ENCODE measurements around the gene LY6G6D.

LY6G6D gene

GRCh38 chr6:31720196-31720770 lies 5.1 kb downstream of the LY6G6D start:
- no peak overlapping the region for H3K9ac ChIP-seq (ENCODE audit: low read length)

DNA sequence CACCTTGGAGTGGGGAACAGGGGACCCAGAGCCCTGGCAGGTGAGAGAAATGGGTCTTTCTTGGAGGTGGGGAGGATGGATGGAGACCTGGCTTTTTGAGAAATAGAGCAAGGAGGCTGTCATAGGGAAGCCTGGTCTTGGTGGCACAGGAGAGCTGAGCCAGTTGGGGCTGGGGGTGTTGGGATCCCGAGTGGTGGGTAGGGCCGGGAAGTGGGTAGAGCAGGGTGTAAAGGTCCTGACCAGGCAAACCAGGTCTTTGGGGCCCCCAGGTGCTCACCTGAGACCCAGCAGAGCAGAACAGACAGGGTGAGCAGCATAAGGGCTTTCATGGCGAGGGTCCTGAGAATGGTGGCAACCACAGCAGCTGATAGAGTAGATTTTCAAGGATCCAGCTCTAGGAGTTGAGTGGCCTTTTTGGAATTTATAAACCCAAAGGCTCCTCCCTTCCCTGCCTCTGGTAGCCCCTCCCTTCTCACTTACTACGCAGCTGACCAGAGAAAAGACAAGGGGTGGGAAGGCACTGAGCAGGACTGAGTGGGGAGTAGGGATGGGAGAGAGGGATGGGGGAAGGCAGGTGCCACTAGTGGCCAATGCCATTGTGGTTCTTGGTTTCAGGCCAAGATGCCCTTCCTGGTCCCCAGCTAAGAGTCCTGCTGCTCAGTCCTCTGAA lies 6.3 kb downstream of the LY6G6D start, which contains the start of gene LY6G6C:
LY6G6C (minus strand) TSS at position 396 of the 670 bp plus-strand sequence; CDS start at position 329, 67 bp downstream.
- Histone ChIP-seq H3K4me2 (ENCODE audit: low read length) (no peak within 1 kb of the TSS), H3K27me3 (ENCODE audit: low read depth, low read length) (no peaks in the 10 kb centered on the region)
- no peak for TF ChIP-seq EZH2phosphoT487 (IDR thresholded peaks at IDR 0.05; ENCODE audit: low read depth)
- TF ChIP-seq, protein P1, sequence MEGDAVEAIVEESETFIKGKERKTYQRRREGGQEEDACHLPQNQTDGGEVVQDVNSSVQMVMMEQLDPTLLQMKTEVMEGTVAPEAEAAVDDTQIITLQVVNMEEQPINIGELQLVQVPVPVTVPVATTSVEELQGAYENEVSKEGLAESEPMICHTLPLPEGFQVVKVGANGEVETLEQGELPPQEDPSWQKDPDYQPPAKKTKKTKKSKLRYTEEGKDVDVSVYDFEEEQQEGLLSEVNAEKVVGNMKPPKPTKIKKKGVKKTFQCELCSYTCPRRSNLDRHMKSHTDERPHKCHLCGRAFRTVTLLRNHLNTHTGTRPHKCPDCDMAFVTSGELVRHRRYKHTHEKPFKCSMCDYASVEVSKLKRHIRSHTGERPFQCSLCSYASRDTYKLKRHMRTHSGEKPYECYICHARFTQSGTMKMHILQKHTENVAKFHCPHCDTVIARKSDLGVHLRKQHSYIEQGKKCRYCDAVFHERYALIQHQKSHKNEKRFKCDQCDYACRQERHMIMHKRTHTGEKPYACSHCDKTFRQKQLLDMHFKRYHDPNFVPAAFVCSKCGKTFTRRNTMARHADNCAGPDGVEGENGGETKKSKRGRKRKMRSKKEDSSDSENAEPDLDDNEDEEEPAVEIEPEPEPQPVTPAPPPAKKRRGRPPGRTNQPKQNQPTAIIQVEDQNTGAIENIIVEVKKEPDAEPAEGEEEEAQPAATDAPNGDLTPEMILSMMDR (IDR thresholded peaks at IDR 0.05; ENCODE audit: low read depth, low read length): no peak

More at GRCh38 chr6:31720196-31720770, 5.1 kb downstream of the LY6G6D start:
- no peaks in the 10 kb centered on the region for H3K4me1 ChIP-seq (ENCODE audit: low read length)
- no peaks in the 10 kb centered on the region for H3K27me3 ChIP-seq (ENCODE audit: low read depth, low read length)
- no peak overlapping the region for H2AFZ ChIP-seq (ENCODE audit: low read depth, low read length)
- no peak overlapping the region for H3K4me3 ChIP-seq (ENCODE audit: low read length)
- no peaks in the 10 kb centered on the region for H3K9me3 ChIP-seq (ENCODE audit: insufficient read depth, low read length)
- no peaks in the 10 kb centered on the region for H3K79me2 ChIP-seq (ENCODE audit: low read length)
- TF ChIP-seq EZH2phosphoT487 (IDR thresholded peaks at IDR 0.05; ENCODE audit: low read depth): no peak
- TF ChIP-seq, protein P1 (IDR thresholded peaks at IDR 0.05; ENCODE audit: low read depth, low read length): no peak
- no peaks in the 10 kb centered on the region for H4K20me1 ChIP-seq (ENCODE audit: insufficient read depth, low read length)
- H3K36me3 ChIP-seq (replicated peaks; ENCODE audit: low read depth, low read length): no peaks in the 10 kb centered on the region
- no peak overlapping the region for H3K27ac ChIP-seq (ENCODE audit: low read length)
- no peak overlapping the region for H3K4me2 ChIP-seq (ENCODE audit: low read length)

DNA sequence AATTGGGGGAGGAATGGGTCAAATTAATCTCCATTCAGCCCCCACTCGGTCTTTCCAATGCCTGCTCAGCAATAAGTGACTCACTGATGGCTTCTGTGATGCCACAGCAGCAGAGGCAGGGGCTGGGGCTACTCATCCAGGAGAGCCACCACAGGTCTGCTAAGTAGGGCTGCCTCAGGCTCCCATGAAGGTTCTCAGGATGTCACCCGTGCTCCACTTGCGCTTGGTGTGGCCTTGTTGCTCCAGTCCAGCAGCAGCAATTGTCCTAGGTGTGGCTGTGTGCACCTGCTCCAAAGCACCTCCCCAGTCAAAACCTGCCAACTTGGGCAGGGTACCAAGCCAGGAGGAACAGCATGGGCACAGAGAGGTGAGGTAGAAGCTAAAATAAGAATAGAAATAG lies 7.0 kb downstream of the LY6G6D start:
- Histone ChIP-seq H3K9me3 (ENCODE audit: insufficient read depth, low read length) (no peaks in the 10 kb centered on the region), H3K36me3 (replicated peaks; ENCODE audit: low read depth, low read length) (peaks cover 13% of the 10 kb centered on the region), H2AFZ (ENCODE audit: low read depth, low read length) (no peak overlapping the region), H3K9ac (ENCODE audit: low read length) (no peak overlapping the region), H3K27me3 (ENCODE audit: low read depth, low read length) (no peaks in the 10 kb centered on the region), H3K4me1 (ENCODE audit: low read length) (peaks cover 2% of the 10 kb centered on the region), H4K20me1 (ENCODE audit: insufficient read depth, low read length) (no peaks in the 10 kb centered on the region), H3K27ac (ENCODE audit: low read length) (no peak overlapping the region), H3K4me3 (ENCODE audit: low read length) (no peak overlapping the region), H3K4me2 (ENCODE audit: low read length) (no peak overlapping the region), H3K79me2 (ENCODE audit: low read length) (no peaks in the 10 kb centered on the region)
- no peak for TF ChIP-seq EZH2phosphoT487 (IDR thresholded peaks at IDR 0.05; ENCODE audit: low read depth)
- TF ChIP-seq, protein P1 (IDR thresholded peaks at IDR 0.05; ENCODE audit: low read depth, low read length): no peak

More for the DNA sequence above, 6.3 kb downstream of the LY6G6D start, which contains the start of gene LY6G6C:
- Histone ChIP-seq H3K4me1 (ENCODE audit: low read length) (no peaks in the 10 kb centered on the region), H3K79me2 (ENCODE audit: low read length) (no peaks in the 10 kb centered on the region), H4K20me1 (ENCODE audit: insufficient read depth, low read length) (no peaks in the 10 kb centered on the region), H3K9me3 (ENCODE audit: insufficient read depth, low read length) (no peaks in the 10 kb centered on the region), H3K9ac (ENCODE audit: low read length) (no peak within 1 kb of the TSS), H3K36me3 (replicated peaks; ENCODE audit: low read depth, low read length) (peaks cover 6% of the 10 kb centered on the region), H3K4me3 (ENCODE audit: low read length) (no peak within 1 kb of the TSS), H2AFZ (ENCODE audit: low read depth, low read length) (no peak within 1 kb of the TSS), H3K27ac (ENCODE audit: low read length) (no peak within 1 kb of the TSS)

DNA sequence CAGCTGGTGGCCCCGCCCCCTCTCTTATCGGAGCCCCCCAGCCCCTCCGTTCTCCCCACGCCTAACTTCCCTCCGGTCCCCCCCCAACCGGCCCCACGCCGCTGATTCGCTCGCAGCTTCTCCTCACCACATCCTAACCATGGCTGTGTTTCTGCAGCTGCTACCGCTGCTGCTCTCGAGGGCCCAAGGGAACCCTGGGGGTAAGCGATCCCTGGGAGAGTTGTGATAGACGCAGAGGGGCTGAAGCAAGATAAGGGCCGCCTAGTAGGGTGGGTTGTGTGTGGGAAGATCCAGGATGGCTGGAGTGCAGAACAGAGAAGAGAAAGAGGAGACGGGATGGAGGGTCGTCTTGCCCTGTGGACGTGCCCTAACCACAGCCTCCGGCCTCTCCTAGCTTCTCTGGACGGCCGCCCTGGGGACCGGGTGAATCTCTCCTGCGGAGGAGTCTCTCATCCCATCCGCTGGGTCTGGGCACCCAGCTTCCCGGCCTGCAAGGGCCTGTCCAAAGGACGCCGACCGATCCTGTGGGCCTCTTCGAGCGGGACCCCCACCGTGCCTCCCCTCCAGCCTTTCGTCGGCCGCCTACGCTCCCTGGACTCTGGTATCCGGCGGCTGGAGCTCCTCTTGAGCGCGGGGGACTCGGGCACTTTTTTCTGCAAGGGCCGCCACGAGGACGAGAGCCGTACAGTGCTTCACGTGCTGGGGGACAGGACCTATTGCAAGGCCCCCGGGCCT lies 8.3 kb downstream of the LY6G6D start, which contains the start of gene MPIG6B:
MPIG6B (plus strand) TSS at position 129 of the 735 bp plus-strand sequence; CDS start at position 140, 11 bp downstream.
- TF ChIP-seq, protein P1 (IDR thresholded peaks at IDR 0.05; ENCODE audit: low read depth, low read length): no peak
- H3K4me2 ChIP-seq (ENCODE audit: low read length): no peak within 1 kb of the TSS
- H3K9me3 ChIP-seq (ENCODE audit: insufficient read depth, low read length): no peaks in the 10 kb centered on the region
- H3K4me1 ChIP-seq (ENCODE audit: low read length): peaks cover 15% of the 10 kb centered on the region
- H3K9ac ChIP-seq (ENCODE audit: low read length): no peak within 1 kb of the TSS
- H2AFZ ChIP-seq (ENCODE audit: low read depth, low read length): no peak within 1 kb of the TSS
- no peak within 1 kb of the TSS for H3K27ac ChIP-seq (ENCODE audit: low read length)
- H3K79me2 ChIP-seq (ENCODE audit: low read length): no peaks in the 10 kb centered on the region
- H4K20me1 ChIP-seq (ENCODE audit: insufficient read depth, low read length): 0 out of 2 replicates have a peak, but pooled peaks cover 5% of the 10 kb centered on the region
- H3K27me3 ChIP-seq (ENCODE audit: low read depth, low read length): no peaks in the 10 kb centered on the region
- no peak within 1 kb of the TSS for H3K4me3 ChIP-seq (ENCODE audit: low read length)
- H3K36me3 ChIP-seq (replicated peaks; ENCODE audit: low read depth, low read length): peaks cover 15% of the 10 kb centered on the region

Measured in OCI-LY3 (cell line).